Body of pancreas (tissue), 4 donors: Measurements from ENCODE around the gene CD47. TPM values are rescaled to one million over a fixed set of nuclear protein-coding genes. Genes with fewer than 3 reads are reported as not detected.

ENCODE experiments used
- ATAC-seq: fragments of 150-250 bp; one replicate; pipeline ENCODE4 v1.9.1; 2016
- DNase-seq, 4 donors: peaks; one replicate each; pipeline ENCODE4 v3.0.0-alpha.2; 2019
- H3K27ac ChIP-seq, 4 donors: fragments of 200-600 bp; sonication (generic); 1 replicate in 3 of 4; 2 replicates in 1 of 4; pipeline versions ENCODE4 v1.5.1 to v1.6.1; 2016 to 2019; ENCODE audit warnings: mild to moderate bottlenecking in 1 of 4, mixed read lengths in 1 of 4, moderate library complexity in 1 of 4
- H3K27me3 ChIP-seq, 2 donors: fragments of 200-600 bp; sonication (generic); one replicate each; pipeline ENCODE4 v1.6.0; 2016; ENCODE audit warnings: mild to moderate bottlenecking in 1 of 2
- H3K36me3 ChIP-seq, 2 donors: fragments of 200-600 bp; sonication (generic); replicated peaks in 1 of 2; 2 replicates each; pipeline ENCODE4 v1.5.1; 2016; ENCODE audit warnings: low read depth in 2 of 2; ENCODE audit not compliant: insufficient read depth in 1 of 2
- H3K4me1 ChIP-seq: fragments of 200-600 bp; sonication (generic); one replicate; pipeline ENCODE4 v1.6.0; 2016
- H3K4me3 ChIP-seq, 2 donors: fragments of 200-600 bp; sonication (generic); 1 replicate in 1 of 2; 2 replicates in 1 of 2; pipeline ENCODE4 v1.5.1; 2016 to 2019
- H3K9me3 ChIP-seq, 3 donors: fragments of 200-600 bp; sonication (generic); 1 replicate in 2 of 3; 2 replicates in 1 of 3; pipeline ENCODE4 v1.5.1; 2016
- POLR2A ChIP-seq, 3 donors: fragments of 450-650 bp; IDR thresholded peaks; one replicate each; pipeline ENCODE4 v1.6.1; 2016; ENCODE audit warnings: antibody characterized with exemption in 3 of 3, mild to moderate bottlenecking in 2 of 3
- WGBS, 2 donors: methylation state at CpG; one replicate each; pipeline ENCODE4 v1.1.5; 2017; 5-methylcytosine and 5-hydroxymethylcytosine counted together
- intact Hi-C: fragments of 100-400 bp; cut with DNase I; formaldehyde crosslinking; loops from one replicate; pipeline ENCODE4 v1.15.1; 2023
- total RNA-seq, 2 donors: library from RNA; depleted of rRNA; stranded (reverse); fragments of >200 nt; gene quantifications; one replicate each; pipeline ENCODE4 v1.1.0, GENCODE V29; 2016
- TF ChIP-seq, protein P1 (sequence below), 7 experiments: fragments of 450-650 bp in 4 of 7; fragments of 200-600 bp in 3 of 7; sonication (generic) in 3 of 7; IDR thresholded peaks; one replicate each; pipeline ENCODE4 v1.5.1; 2016 to 2019; ENCODE audit warnings: antibody characterized with exemption in 7 of 7

The CD47 gene
- total RNA-seq, 2 donors from 2014 or later: 34.3 to 51.1 TPM

- Histone ChIP-seq H3K27me3 (no peaks in the 10 kb centered on the region), H3K36me3 (no peaks in the 10 kb centered on the region), H3K9me3 (no peaks in the 10 kb centered on the region), H3K27ac (no peak overlapping the region), H3K4me1 (no peaks in the 10 kb centered on the region), H3K4me3 (no peak overlapping the region)
- no peak for DNase-seq
- WGBS, 2 donors: 78 to 89% methylated on average over 3 of the region's 3 CpGs
- intact Hi-C loops: no loop called here
- no peak for ATAC-seq
- TF ChIP-seq, protein P1, sequence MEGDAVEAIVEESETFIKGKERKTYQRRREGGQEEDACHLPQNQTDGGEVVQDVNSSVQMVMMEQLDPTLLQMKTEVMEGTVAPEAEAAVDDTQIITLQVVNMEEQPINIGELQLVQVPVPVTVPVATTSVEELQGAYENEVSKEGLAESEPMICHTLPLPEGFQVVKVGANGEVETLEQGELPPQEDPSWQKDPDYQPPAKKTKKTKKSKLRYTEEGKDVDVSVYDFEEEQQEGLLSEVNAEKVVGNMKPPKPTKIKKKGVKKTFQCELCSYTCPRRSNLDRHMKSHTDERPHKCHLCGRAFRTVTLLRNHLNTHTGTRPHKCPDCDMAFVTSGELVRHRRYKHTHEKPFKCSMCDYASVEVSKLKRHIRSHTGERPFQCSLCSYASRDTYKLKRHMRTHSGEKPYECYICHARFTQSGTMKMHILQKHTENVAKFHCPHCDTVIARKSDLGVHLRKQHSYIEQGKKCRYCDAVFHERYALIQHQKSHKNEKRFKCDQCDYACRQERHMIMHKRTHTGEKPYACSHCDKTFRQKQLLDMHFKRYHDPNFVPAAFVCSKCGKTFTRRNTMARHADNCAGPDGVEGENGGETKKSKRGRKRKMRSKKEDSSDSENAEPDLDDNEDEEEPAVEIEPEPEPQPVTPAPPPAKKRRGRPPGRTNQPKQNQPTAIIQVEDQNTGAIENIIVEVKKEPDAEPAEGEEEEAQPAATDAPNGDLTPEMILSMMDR (IDR thresholded peaks at IDR 0.05): no peak
- no peak for TF ChIP-seq POLR2A (IDR thresholded peaks at IDR 0.05)
Observed at GRCh38 chr3:108110934-108111333, 20.1 kb upstream of the CD47 start.

DNA sequence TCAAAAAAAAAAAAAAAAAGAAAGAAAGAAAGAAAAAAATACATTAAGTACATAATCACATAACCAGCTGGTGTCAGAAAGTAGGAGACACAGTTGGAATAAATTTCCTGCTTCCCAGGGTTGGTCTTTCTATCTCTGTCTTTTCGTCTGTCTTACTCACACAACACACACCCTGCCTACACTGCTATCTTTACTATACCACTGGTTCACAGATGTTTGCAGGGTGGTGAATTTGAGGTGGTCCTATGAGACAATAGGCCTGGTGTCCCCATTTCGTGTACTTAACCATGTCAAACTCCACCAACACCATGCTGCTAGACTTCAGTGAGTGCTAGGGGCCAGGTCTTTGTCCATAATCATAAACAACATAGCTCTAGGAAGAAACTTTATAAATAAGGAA lies 17.6 kb upstream of the CD47 start:
- 68 to 72% methylated on average over 2 of the region's 2 CpGs for WGBS, 2 donors
- DNase-seq: no peak
- no peak overlapping the region for H3K4me3 ChIP-seq
- H3K27me3 ChIP-seq: no peaks in the 10 kb centered on the region
- no peak for ATAC-seq
- intact Hi-C loops: no loop called here
- no peak for TF ChIP-seq POLR2A (IDR thresholded peaks at IDR 0.05)
- TF ChIP-seq, protein P1 (IDR thresholded peaks at IDR 0.05): no peak
- no peaks in the 10 kb centered on the region for H3K9me3 ChIP-seq
- H3K27ac ChIP-seq: no peak overlapping the region
- no peaks in the 10 kb centered on the region for H3K4me1 ChIP-seq
- H3K36me3 ChIP-seq: no peaks in the 10 kb centered on the region

DNA sequence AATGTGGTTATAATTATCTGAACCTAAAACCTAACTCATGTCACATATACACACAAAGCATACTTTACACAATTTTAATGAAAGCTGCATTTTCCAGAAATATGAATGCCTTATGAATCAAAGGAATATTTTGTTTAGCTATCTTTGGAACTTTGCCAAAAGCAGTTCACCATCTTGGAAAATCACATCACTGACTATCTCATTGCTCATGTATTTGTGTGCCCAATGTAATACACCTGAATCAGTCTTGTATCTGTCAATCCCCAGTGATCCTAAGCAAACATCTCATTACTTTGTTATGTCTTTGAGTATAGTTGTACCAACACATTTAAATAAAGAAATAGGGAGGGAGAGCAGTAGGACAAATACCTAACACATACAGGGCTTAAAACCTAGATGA lies 15.6 kb upstream of the CD47 start:
- no peak overlapping the region for H3K4me3 ChIP-seq
- no peaks in the 10 kb centered on the region for H3K27me3 ChIP-seq
- no peak overlapping the region for H3K27ac ChIP-seq
- ATAC-seq: no peak
- intact Hi-C loops: no loop called here
- no peaks in the 10 kb centered on the region for H3K36me3 ChIP-seq
- no peaks in the 10 kb centered on the region for H3K9me3 ChIP-seq
- H3K4me1 ChIP-seq: no peaks in the 10 kb centered on the region
- TF ChIP-seq, protein P1 (IDR thresholded peaks at IDR 0.05): no peak
- TF ChIP-seq POLR2A (IDR thresholded peaks at IDR 0.05): no peak
- no peak for DNase-seq

DNA sequence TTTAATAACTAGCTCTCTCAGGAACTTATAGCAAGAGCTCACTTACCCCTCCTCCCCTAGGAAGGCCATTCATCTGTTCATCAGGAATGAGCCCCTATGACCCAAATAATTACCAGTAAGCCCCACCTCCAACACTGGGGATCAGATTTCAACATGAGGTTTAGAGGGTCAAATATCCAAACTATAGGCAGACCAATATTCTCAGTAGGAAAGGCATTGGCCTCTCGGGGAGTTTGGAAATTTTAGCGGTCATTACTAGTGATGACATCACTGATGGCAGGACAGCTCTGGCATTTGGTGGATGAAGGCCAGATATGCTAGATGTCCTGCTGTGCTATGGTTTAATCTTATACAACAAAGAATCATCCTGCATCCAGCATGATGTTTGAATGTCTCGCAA lies 15.2 kb upstream of the CD47 start:
- no peak for ATAC-seq

More for the DNA sequence above, 15.2 kb upstream of the CD47 start:
- 83 to 100% methylated on average over 3 of the region's 3 CpGs for WGBS, 2 donors
- H3K36me3 ChIP-seq: no peaks in the 10 kb centered on the region
- H3K4me3 ChIP-seq: no peak overlapping the region
- no peak for DNase-seq
- no peaks in the 10 kb centered on the region for H3K9me3 ChIP-seq
- TF ChIP-seq, protein P1 (IDR thresholded peaks at IDR 0.05): no peak
- no peak for TF ChIP-seq POLR2A (IDR thresholded peaks at IDR 0.05)
- no peak overlapping the region for H3K27ac ChIP-seq
- intact Hi-C loops: no loop called here
- H3K27me3 ChIP-seq: no peaks in the 10 kb centered on the region
- no peaks in the 10 kb centered on the region for H3K4me1 ChIP-seq
